SK-N-MC (cell line): ENCODE results near the gene TMEFF1.

Source experiments
- EZH2 ChIP-seq: fragments of 200-600 bp; sonication (generic); IDR thresholded peaks from one replicate; pipeline ENCODE4 v1.6.1; 2017; ENCODE audit warnings: antibody characterized with exemption
- POLR2AphosphoS5 ChIP-seq: IDR thresholded peaks from 2 replicates; pipeline ENCODE4 v1.6.1; 2012; ENCODE audit warnings: mild to moderate bottlenecking, low read depth, low read length, borderline replicate concordance

GRCh38 chr9:100581081-100581480 is 108.1 kb downstream of the TMEFF1 start:
- TF ChIP-seq EZH2 (no peak), POLR2AphosphoS5 (no peak)
